B cell (primary cell): ENCODE measurements around the gene MTHFSD. TPM values are rescaled to one million over a fixed set of nuclear protein-coding genes. Genes with fewer than 3 reads are reported as not detected.

Experiments used
- ATAC-seq: fragments of 200-7000 bp; cut with Tn5 transposase; one replicate; pipeline ENCODE4 v1.10.0; 2021; ENCODE audit warnings: low read depth, mild to moderate bottlenecking, moderate number of reproducible peaks, moderate library complexity
- CTCF ChIA-PET: fragments of 350-600 bp; sonication (Branson Sonifier 250); formaldehyde crosslinking; loops from one replicate; lab custom pipeline; 2021; ENCODE audit warnings: antibody characterized with exemption, inconsistent platforms; lab: Charles Lee
- POLR2A ChIA-PET: fragments of 350-600 bp; sonication (Branson Sonifier 250); formaldehyde crosslinking; loops from one replicate; lab custom pipeline; 2021; ENCODE audit warnings: antibody characterized with exemption; lab: Charles Lee
- DNase-seq: peaks from one replicate; pipeline ENCODE4 v3.0.0; 2013
- H2AFZ ChIP-seq: 2 replicates; pipeline ENCODE4 v1.6.1; 2012; ENCODE audit warnings: mild to moderate bottlenecking, low read depth, low read length; ENCODE audit not compliant: insufficient read depth, poor library complexity, severe bottlenecking
- H3K27ac ChIP-seq, 2 donors: 1 replicate in 1 of 2; 2 replicates in 1 of 2; pipeline ENCODE4 v1.5.1; 2012 to 2013; ENCODE audit warnings: low read length in 2 of 2, mild to moderate bottlenecking in 2 of 2, moderate library complexity in 1 of 2
- H3K27me3 ChIP-seq, 4 experiments: fragments of 200-600 bp in 1 of 4; sonication (generic) in 1 of 4; replicated peaks in 1 of 4; 1 replicate in 2 of 4; 2 replicates in 2 of 4; pipeline versions ENCODE4 v1.6.1 to v1.7.0; 2013 to 2016; ENCODE audit warnings: low read length in 3 of 4, mild to moderate bottlenecking in 2 of 4, mixed read lengths in 1 of 4, moderate library complexity in 1 of 4; ENCODE audit not compliant: insufficient read depth in 4 of 4, control insufficient read depth in 3 of 4; ENCODE audit errors: control extremely low read depth in 1 of 4
- H3K36me3 ChIP-seq, 2 experiments: replicated peaks in 1 of 2; 1 replicate in 1 of 2; 2 replicates in 1 of 2; pipeline versions ENCODE4 v1.6.1 to v1.7.1; 2013; ENCODE audit warnings: low read length in 1 of 2; ENCODE audit not compliant: insufficient read depth in 2 of 2, control insufficient read depth in 1 of 2; ENCODE audit errors: control extremely low read depth in 1 of 2, extremely low read depth in 1 of 2
- H3K4me1 ChIP-seq, 2 donors: fragments of 200-600 bp in 1 of 2; sonication (generic) in 1 of 2; 1 replicate in 1 of 2; 2 replicates in 1 of 2; pipeline versions ENCODE4 v1.5.1 to v1.6.1; 2013 to 2017; ENCODE audit warnings: low read length in 2 of 2; ENCODE audit not compliant: control insufficient read depth in 2 of 2, insufficient read depth in 2 of 2
- H3K4me2 ChIP-seq: replicated peaks from 2 replicates; pipeline ENCODE3; 2012; ENCODE audit warnings: mild to moderate bottlenecking, low read depth, low read length; ENCODE audit not compliant: poor library complexity, severe bottlenecking
- H3K4me3 ChIP-seq, 5 experiments: fragments of 200-600 bp in 1 of 5; sonication (generic) in 1 of 5; 1 replicate in 3 of 5; 2 replicates in 2 of 5; pipeline versions ENCODE4 v1.5.1 to v1.7.0; 2011 to 2016; ENCODE audit warnings: low read length in 4 of 5, mild to moderate bottlenecking in 4 of 5, low read depth in 2 of 5, control low read depth in 1 of 5, moderate library complexity in 1 of 5; ENCODE audit not compliant: insufficient read depth in 1 of 5; ENCODE audit errors: control extremely low read depth in 1 of 5, extremely low read depth in 1 of 5
- H3K79me2 ChIP-seq: fragments of 200-600 bp; sonication (generic); one replicate; pipeline ENCODE4 v1.6.0; 2016; ENCODE audit warnings: low read length; ENCODE audit not compliant: control insufficient read depth, insufficient read depth
- H3K9ac ChIP-seq: fragments of 200-600 bp; sonication (generic); 2 replicates; pipeline ENCODE4 v1.6.1; 2017; ENCODE audit warnings: mild to moderate bottlenecking, low read length, moderate library complexity
- H3K9me3 ChIP-seq, 3 donors: one replicate each; pipeline versions ENCODE4 v1.6.1 to v1.7.1; 2013; ENCODE audit warnings: low read length in 2 of 3; ENCODE audit not compliant: control insufficient read depth in 2 of 3, insufficient read depth in 1 of 3; ENCODE audit errors: control extremely low read depth in 1 of 3
- H4K20me1 ChIP-seq: 2 replicates; pipeline ENCODE4 v1.6.0; 2012; ENCODE audit warnings: mild to moderate bottlenecking, low read length; ENCODE audit not compliant: insufficient read depth, control insufficient read depth, poor library complexity, severe bottlenecking
- H3K27ac Mint-ChIP-seq: one replicate; pipeline ENCODE4 v1.8.0; 2021; ENCODE audit warnings: mixed read lengths
- H3K27me3 Mint-ChIP-seq: one replicate; pipeline ENCODE4 v1.8.0; 2021; ENCODE audit warnings: mixed read lengths
- H3K4me1 Mint-ChIP-seq: one replicate; pipeline ENCODE4 v1.8.0; 2021; ENCODE audit warnings: mixed read lengths
- H3K4me3 Mint-ChIP-seq: one replicate; pipeline ENCODE4 v1.8.0; 2021; ENCODE audit warnings: mixed read lengths
- H3K9me3 Mint-ChIP-seq: one replicate; pipeline ENCODE4 v1.8.0; 2022; ENCODE audit warnings: mixed read lengths; ENCODE audit not compliant: insufficient read depth
- EZH2 ChIP-seq: IDR thresholded peaks from 2 replicates; pipeline ENCODE4 v1.6.1; 2012; ENCODE audit warnings: borderline replicate concordance, low read depth, mild to moderate bottlenecking, moderate library complexity, low read length; ENCODE audit not compliant: insufficient read depth, poor library complexity, severe bottlenecking
- WGBS: methylation state at CpG from one replicate; pipeline ENCODE4 v1.1.5; 2013; ENCODE audit warnings: missing lambda C conversion rate; ENCODE audit not compliant: insufficient coverage; 5-methylcytosine and 5-hydroxymethylcytosine counted together
- intact Hi-C: fragments of 100-400 bp; cut with micrococcal nuclease; formaldehyde crosslinking; loops from one replicate; pipeline ENCODE4 v1.10.0; 2022
- polyA plus RNA-seq: library from polyadenylated mRNA; depleted of rRNA; stranded (reverse); fragments of >200 nt; gene quantifications from 2 replicates; pipeline ENCODE4 v1.2.3, GENCODE V29; 2012
- total RNA-seq, 2 donors: library from RNA; stranded (reverse); fragments of 120-200 nt in 1 of 2; gene quantifications; 1 replicate in 1 of 2; 2 replicates in 1 of 2; pipeline versions ENCODE4 v1.2.3 to v1.2.4, GENCODE V29; 2013 to 2022
- TF ChIP-seq, protein P1 (sequence below): fragments of 200-600 bp; IDR thresholded peaks from one replicate; pipeline ENCODE4 v1.8.0; 2022; ENCODE audit warnings: antibody characterized with exemption, mild to moderate bottlenecking

MTHFSD gene
- total and polyA plus RNA-seq, 2 donors (not counting 1 experiment from before 2014, with no cell fraction given) = 21.5 to 42.0 TPM

DNA sequence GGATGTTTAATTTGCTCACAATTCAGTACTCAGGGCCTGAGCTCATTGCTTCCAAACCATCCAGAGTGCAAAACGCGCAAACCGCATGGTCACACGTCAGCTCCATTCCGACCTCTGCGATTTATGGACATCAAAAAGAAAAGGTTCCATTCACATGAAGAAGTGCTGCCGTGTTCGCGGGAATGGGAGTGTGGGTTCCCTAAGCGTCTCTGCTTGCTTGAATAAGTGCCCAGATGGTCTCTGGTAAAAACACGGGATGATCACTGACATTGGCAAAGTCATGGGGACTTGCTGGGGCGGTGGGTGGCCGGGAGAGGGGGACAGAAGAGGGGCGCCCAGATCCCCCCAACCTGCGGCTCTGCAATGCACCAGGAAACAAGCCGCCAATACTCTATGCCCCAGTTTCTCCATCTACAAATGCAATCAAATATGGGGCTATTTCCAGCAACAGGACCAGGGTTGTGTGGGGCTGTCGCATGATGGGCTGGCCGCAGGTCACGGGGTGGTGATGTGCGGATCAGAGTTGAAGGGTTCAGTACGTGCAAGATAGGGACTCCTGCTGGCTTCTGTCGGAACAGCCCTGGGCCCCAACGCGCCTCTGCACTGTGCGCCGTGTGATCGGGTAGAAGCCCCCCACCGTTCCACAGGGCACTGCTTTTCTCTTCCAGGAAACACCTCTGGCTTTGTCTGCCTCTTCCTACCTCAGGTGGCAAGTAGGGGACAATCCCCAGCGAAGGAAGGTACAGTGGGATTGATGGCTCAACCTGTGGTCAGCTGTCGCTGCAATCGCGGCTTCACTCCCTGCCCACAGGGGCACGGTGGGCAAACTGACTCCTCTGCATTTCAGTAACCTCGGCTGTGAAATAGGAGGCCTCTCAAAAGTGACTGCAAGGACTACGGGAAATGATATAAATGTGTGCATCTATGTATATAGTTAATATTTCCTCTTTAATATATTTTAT, 33.5 kb downstream of the MTHFSD start:
- H3K9ac ChIP-seq = no peak overlapping the region
- H4K20me1 ChIP-seq = no peaks in the 10 kb centered on the region
- H3K4me3 ChIP-seq = no peak overlapping the region
- H3K27me3 Mint-ChIP-seq = peaks cover 42% of the 10 kb centered on the region
- H3K9me3 ChIP-seq = peaks cover 0 to 3% (median 0%) of the 10 kb centered on the region in 3 donors
- no peak overlapping the region for H3K27ac Mint-ChIP-seq
- no peak overlapping the region for H3K27ac ChIP-seq
- no peak overlapping the region for H3K4me3 Mint-ChIP-seq
- no peak overlapping the region for H3K4me2 ChIP-seq
- CTCF ChIA-PET = interaction anchor here (0.7 to 5.9 kb wide), 3 partner anchors 10 to 701 kb away, joined by 3 to 59 read pairs (median 6); no protein-coding TSS in a partner anchor
- H3K79me2 ChIP-seq = no peaks in the 10 kb centered on the region
- DNase-seq (no peak), ATAC-seq (no peak)
- H3K4me1 ChIP-seq = peaks cover 7 to 10% of the 10 kb centered on the region in 2 donors
- H2AFZ ChIP-seq = no peak overlapping the region
- H3K27me3 ChIP-seq = peaks cover 0 to 58% (median 25%) of the 10 kb centered on the region in 4 experiments
- intact Hi-C loops = loop anchor here (2.0 to 5.0 kb wide), 2 partner anchors 179 to 449 kb away; no protein-coding TSS in a partner anchor
- peaks cover 8% of the 10 kb centered on the region for H3K4me1 Mint-ChIP-seq
- TF ChIP-seq, protein P1, sequence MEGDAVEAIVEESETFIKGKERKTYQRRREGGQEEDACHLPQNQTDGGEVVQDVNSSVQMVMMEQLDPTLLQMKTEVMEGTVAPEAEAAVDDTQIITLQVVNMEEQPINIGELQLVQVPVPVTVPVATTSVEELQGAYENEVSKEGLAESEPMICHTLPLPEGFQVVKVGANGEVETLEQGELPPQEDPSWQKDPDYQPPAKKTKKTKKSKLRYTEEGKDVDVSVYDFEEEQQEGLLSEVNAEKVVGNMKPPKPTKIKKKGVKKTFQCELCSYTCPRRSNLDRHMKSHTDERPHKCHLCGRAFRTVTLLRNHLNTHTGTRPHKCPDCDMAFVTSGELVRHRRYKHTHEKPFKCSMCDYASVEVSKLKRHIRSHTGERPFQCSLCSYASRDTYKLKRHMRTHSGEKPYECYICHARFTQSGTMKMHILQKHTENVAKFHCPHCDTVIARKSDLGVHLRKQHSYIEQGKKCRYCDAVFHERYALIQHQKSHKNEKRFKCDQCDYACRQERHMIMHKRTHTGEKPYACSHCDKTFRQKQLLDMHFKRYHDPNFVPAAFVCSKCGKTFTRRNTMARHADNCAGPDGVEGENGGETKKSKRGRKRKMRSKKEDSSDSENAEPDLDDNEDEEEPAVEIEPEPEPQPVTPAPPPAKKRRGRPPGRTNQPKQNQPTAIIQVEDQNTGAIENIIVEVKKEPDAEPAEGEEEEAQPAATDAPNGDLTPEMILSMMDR = no peak
- TF ChIP-seq EZH2 = no peak
- no peaks in the 10 kb centered on the region for H3K9me3 Mint-ChIP-seq
- no peaks in the 10 kb centered on the region for H3K36me3 ChIP-seq
- POLR2A ChIA-PET = no interaction called here
- WGBS = 76% methylated on average over 28 of the region's 35 CpGs
